ENCODE measurements around the gene MAPRE3. TPM values are rescaled to one million over a fixed set of nuclear protein-coding genes. Genes with fewer than 3 reads are reported as not detected.

The MAPRE3 gene
- polyA plus RNA-seq, 1 experiment, result 15.3 TPM

DNA sequence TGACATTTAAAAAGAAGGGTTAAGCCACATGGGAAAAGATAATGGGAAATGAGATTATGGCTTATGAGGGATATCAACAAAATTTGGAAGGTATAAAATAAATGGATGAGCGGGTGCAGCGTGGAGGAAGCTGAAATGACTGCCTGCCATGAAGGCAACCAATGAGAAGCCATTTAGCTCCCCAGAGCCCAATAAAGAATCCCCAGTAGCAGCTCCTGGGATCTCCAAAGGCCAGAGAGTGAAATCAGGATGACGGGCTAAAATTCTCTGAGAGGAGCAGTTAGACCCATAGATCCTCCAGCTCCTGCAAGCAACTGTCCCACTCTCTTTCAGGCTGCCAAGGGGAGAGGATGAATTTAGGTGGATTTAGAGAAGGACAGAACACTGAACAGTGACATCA, 12.9 kb upstream of the MAPRE3 start:
- ChIA-PET POLR2A (no interaction called here), CTCF (interaction anchor here (0.6 to 9.5 kb wide), 3 partner anchors 9 to 59 kb away, joined by 3 to 263 read pairs (median 8); no protein-coding TSS in a partner anchor)
- no peak overlapping the region for H3K4me3 ChIP-seq (ENCODE audit: low read depth, low read length)
- peaks cover 25% of the 10 kb centered on the region for H3K27me3 ChIP-seq (ENCODE audit: control insufficient read depth, insufficient read depth, low read length)
- TF ChIP-seq, protein P1, sequence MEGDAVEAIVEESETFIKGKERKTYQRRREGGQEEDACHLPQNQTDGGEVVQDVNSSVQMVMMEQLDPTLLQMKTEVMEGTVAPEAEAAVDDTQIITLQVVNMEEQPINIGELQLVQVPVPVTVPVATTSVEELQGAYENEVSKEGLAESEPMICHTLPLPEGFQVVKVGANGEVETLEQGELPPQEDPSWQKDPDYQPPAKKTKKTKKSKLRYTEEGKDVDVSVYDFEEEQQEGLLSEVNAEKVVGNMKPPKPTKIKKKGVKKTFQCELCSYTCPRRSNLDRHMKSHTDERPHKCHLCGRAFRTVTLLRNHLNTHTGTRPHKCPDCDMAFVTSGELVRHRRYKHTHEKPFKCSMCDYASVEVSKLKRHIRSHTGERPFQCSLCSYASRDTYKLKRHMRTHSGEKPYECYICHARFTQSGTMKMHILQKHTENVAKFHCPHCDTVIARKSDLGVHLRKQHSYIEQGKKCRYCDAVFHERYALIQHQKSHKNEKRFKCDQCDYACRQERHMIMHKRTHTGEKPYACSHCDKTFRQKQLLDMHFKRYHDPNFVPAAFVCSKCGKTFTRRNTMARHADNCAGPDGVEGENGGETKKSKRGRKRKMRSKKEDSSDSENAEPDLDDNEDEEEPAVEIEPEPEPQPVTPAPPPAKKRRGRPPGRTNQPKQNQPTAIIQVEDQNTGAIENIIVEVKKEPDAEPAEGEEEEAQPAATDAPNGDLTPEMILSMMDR (IDR thresholded peaks at IDR 0.05; ENCODE audit: insufficient read depth, low read depth, low read length), result no peak
- no peaks in the 10 kb centered on the region for H3K36me3 ChIP-seq (ENCODE audit: control insufficient read depth, insufficient read depth, low read length)
- DNase-seq (ENCODE audit: low read depth), result no peak

DNA sequence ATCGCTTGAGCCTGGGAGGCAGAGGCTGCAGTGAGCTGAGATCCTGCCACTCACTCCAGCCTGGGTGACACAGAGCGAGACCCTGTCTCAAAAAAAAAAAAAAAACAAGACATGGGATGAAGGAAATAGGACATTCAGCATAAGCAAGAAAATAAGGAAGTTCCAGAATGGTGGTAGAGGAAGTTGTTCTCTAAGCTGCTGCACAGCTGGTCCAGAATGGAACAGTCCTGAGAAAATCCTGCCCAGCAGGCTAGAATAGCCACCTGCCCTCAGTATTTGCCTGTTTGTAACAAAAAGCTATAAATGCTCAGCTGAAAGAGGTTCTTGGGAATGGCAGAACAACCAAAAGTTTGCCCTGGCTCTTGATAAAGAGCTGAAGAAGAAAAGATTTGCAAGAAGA, 11.1 kb upstream of the MAPRE3 start:
- Histone ChIP-seq H3K4me3 (ENCODE audit: low read depth, low read length) (no peak overlapping the region), H3K27me3 (ENCODE audit: control insufficient read depth, insufficient read depth, low read length) (peaks cover 20% of the 10 kb centered on the region), H3K36me3 (ENCODE audit: control insufficient read depth, insufficient read depth, low read length) (no peaks in the 10 kb centered on the region)
- ChIA-PET POLR2A (interaction anchor here (0.6 kb wide), 1 partner anchor 42 kb away, joined by 5 read pairs; no protein-coding TSS in a partner anchor), CTCF (interaction anchor here (0.6 to 9.5 kb wide), 7 partner anchors 9 to 129 kb away, joined by 3 to 263 read pairs (median 4); partner anchors contain the start of gene KHK)
- TF ChIP-seq, protein P1 (IDR thresholded peaks at IDR 0.05; ENCODE audit: insufficient read depth, low read depth, low read length), result no peak
- no peak for DNase-seq (ENCODE audit: low read depth)

DNA sequence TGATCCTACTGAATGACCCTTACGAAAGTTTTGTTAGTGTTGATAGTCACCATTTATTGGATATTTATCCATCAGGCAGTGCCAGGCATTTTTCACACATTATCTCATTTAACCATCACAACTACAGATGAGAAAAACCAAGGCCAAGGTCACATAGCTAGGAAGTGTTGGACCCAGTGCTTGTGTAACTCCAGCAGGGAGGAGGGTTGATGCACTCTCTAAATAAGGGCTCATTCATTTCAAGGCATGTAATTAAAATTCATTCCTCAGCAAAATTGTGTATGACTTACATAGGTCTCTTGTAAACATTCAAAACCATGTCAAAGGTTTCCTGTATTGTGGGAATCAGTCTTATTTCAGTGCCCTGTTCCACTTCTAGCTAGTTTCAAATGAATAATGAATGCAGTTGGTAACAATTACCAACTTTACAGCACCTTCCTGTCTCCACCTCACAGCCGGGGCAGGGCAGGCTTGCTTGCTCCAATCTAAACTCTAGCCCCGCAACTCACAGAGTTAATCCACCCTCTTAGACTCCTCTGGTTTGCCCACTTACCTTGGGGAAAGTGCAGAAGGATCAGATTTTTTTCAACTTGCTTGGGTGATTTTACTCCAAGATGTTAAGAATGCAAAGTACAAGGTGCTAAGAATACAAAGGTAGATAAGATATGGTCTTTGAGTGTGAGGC, 5.8 kb upstream of the MAPRE3 start:
- TF ChIP-seq, protein P1 (IDR thresholded peaks at IDR 0.05; ENCODE audit: insufficient read depth, low read depth, low read length), result no peak
- POLR2A ChIA-PET, result no interaction called here
- CTCF ChIA-PET, result interaction anchor here (1.3 to 9.5 kb wide), 2 partner anchors 52 to 118 kb away, joined by 4 to 263 read pairs; no protein-coding TSS in a partner anchor
- DNase-seq (ENCODE audit: low read depth), result no peak
- Histone ChIP-seq H3K36me3 (ENCODE audit: control insufficient read depth, insufficient read depth, low read length) (no peaks in the 10 kb centered on the region), H3K27me3 (ENCODE audit: control insufficient read depth, insufficient read depth, low read length) (peaks cover 12% of the 10 kb centered on the region), H3K4me3 (ENCODE audit: low read depth, low read length) (no peak overlapping the region)

DNA sequence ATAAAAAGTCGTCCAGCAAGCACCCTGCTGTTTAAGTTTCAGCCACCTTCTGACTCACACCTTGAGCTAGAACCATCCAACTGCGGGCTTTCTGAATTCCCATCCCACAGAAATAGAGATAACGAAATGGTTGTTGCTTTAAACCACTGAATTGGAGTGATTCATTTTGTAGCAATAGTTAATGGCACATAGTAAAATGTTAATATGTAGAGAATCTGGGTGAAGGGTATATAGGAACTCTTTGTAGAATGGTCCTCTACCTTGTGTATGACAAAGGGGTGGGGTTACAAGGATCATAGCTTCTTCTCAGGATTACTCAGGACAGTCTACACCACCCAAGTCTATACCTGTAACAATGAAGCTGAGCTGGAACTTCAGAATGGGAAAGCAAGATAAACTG, 2.4 kb upstream of the MAPRE3 start:
- Histone ChIP-seq H3K4me3 (ENCODE audit: low read depth, low read length) (no peak overlapping the region), H3K27me3 (ENCODE audit: control insufficient read depth, insufficient read depth, low read length) (peaks cover 7% of the 10 kb centered on the region), H3K36me3 (ENCODE audit: control insufficient read depth, insufficient read depth, low read length) (no peaks in the 10 kb centered on the region)
- DNase-seq (ENCODE audit: low read depth), result no peak
- TF ChIP-seq, protein P1 (IDR thresholded peaks at IDR 0.05; ENCODE audit: insufficient read depth, low read depth, low read length), result no peak
- ChIA-PET POLR2A (no interaction called here), CTCF (interaction anchor here (0.9 to 3.2 kb wide), 5 partner anchors 16 to 335 kb away, joined by 3 to 22 read pairs (median 4); no protein-coding TSS in a partner anchor)

DNA sequence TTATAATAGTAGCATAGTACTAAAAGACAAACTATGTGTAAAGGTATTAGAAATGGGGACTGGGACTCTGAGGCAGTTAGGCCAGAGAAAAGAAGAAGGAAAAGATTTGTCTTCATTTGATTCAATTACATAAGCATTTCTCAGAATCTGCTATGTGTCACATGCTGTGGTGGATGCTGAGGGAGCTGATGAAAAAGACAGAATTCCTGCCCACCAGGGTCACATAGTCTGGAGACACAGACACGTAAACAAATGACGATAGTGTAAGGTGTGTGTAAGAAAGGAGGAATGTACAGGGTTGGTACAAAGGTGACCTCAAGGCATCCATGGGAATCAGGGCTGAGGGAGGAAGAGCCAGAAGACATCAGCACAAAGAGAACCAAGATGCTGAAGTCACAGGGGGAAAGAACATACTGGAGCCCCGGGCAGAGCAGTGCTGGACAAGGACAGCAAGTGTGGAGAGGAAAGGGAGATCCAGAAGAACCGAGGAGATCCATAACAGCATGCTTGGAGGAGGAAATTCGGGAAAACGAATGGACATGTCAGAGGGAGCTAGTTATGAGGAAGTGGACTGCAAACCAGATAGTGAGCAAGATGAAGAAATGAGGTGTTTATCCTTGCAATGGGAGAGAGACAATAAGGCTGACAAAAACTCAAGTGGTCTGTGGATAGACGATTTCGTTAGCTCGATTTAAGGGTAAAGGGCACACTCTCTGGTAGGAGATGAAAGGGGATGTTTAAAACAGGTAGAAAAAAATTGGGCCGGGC, 1.2 kb upstream of the MAPRE3 start:
- CTCF ChIA-PET, result interaction anchor here (0.6 to 3.2 kb wide), 9 partner anchors 8 to 334 kb away, joined by 3 to 22 read pairs (median 4); no protein-coding TSS in a partner anchor
- no peak for DNase-seq (ENCODE audit: low read depth)
- TF ChIP-seq, protein P1 (IDR thresholded peaks at IDR 0.05; ENCODE audit: insufficient read depth, low read depth, low read length), result no peak
- no peak overlapping the region for H3K4me3 ChIP-seq (ENCODE audit: low read depth, low read length)
- POLR2A ChIA-PET, result no interaction called here
- peaks cover 7% of the 10 kb centered on the region for H3K27me3 ChIP-seq (ENCODE audit: control insufficient read depth, insufficient read depth, low read length)
- H3K36me3 ChIP-seq (ENCODE audit: control insufficient read depth, insufficient read depth, low read length), result no peaks in the 10 kb centered on the region
